Stimulated activated naive CD4-positive, alpha-beta T cell (primary cell): ENCODE results near the gene VPS54.
A peak's percentile ranks its signal among the peaks of the same experiment; 100 is the strongest.
"Not testable (repeated sequence)": the region's sequence is repeated elsewhere in the genome, so short reads cannot be mapped to it uniquely, and the experiment has no call there.

ENCODE experiments used
- DNase-seq, 6 experiments: peaks; one replicate each; lab custom pipeline; 2025; lab: John Stamatoyannopoulos, UW

The VPS54 gene

GRCh38 chr2:64023485-64024258 lies 4.4 kb upstream of the VPS54 start:
- DNase-seq, result no peak

- no peak for DNase-seq
These were observed 2.4 kb upstream of the VPS54 start for GRCh38 chr2:64021578-64021977.

GRCh38 chr2:64019975-64020528 lies 824 bp upstream of the VPS54 start:
- DNase-seq, result peak in 1 of 6 experiments; percentile 25

- DNase-seq, result peak in 2 of 6 experiments; percentile 31 to 76
These were observed 536 bp downstream of the VPS54 start for GRCh38 chr2:64018701-64019082.

GRCh38 chr2:64017811-64018700 lies 1.2 kb downstream of the VPS54 start:
- DNase-seq, result peak in 1 of 6 experiments; percentile 30

- no peak for DNase-seq
These were observed 3.3 kb downstream of the VPS54 start for GRCh38 chr2:64015898-64016297.

- DNase-seq, result no peak
These were observed 3.8 kb downstream of the VPS54 start for GRCh38 chr2:64015391-64015790.

GRCh38 chr2:64014628-64015027 lies 4.6 kb downstream of the VPS54 start:
- no peak for DNase-seq

- DNase-seq, result no peak
These were observed 6.2 kb downstream of the VPS54 start for GRCh38 chr2:64013053-64013452.

- DNase-seq, result no peak
These were observed 7.1 kb downstream of the VPS54 start for GRCh38 chr2:64012115-64012514.

- DNase-seq, result no peak
These were observed 10.7 kb downstream of the VPS54 start for GRCh38 chr2:64008434-64009009.

- no peak for DNase-seq
These were observed 11.3 kb downstream of the VPS54 start for GRCh38 chr2:64007924-64008323.

GRCh38 chr2:64005707-64006356 lies 13.4 kb downstream of the VPS54 start:
- no peak for DNase-seq

GRCh38 chr2:64003239-64003638 lies 16.0 kb downstream of the VPS54 start:
- DNase-seq, result no peak

GRCh38 chr2:64001382-64002101 lies 17.7 kb downstream of the VPS54 start:
- DNase-seq, result no peak

- no peak for DNase-seq
These were observed 18.4 kb downstream of the VPS54 start for GRCh38 chr2:64000630-64001381.

GRCh38 chr2:63999049-63999448 lies 20.2 kb downstream of the VPS54 start:
- no peak for DNase-seq

- DNase-seq, result not testable (repeated sequence)
These were observed 22.5 kb downstream of the VPS54 start for GRCh38 chr2:63996582-63997198.

GRCh38 chr2:63994329-63995070 lies 24.7 kb downstream of the VPS54 start:
- not testable (repeated sequence) for DNase-seq
